A549 treated with dexamethasone at 1 μM for 4 hours (cell line): ENCODE results near the gene SLFN13. TPM values are rescaled to one million over a fixed set of nuclear protein-coding genes. Genes with fewer than 3 reads are reported as not detected.

ENCODE experiments used
- total RNA-seq: library from RNA; stranded (reverse); fragments of 200-300 nt; extraction: Qiagen RNA extraction; gene quantifications from 5 replicates; pipeline ENCODE4 v1.2.3, GENCODE V29; 2022

Gene SLFN13
- total RNA-seq: 2.5 to 4.3 TPM (median 3.7 TPM) in 5 replicates

GRCh38 chr17:35448214-35448898 is at the start of gene SLFN13:
Gene SLFN13 (minus strand): TSS chr17:35448766. CDS start chr17:35445680, 3,086 bp downstream.

GRCh38 chr17:35432176-35433074 is 16.1 kb downstream of the SLFN13 start, which contains the start of gene SLFN12:
Gene SLFN12 (minus strand): TSS chr17:35432500. CDS start chr17:35423028, 9,472 bp downstream.

Other genes with a start within 250 kb of the SLFN13 start
- 2.2 to 4.4 TPM (median 3.0 TPM) in 5 replicates for gene SLFN5, start 205.7 kb downstream of the SLFN13 start, total RNA-seq
- gene SLFN11, start 75.1 kb downstream of the SLFN13 start, total RNA-seq: 4.0 to 6.8 TPM (median 5.9 TPM) in 5 replicates
- gene SLFN12, start 16.3 kb downstream of the SLFN13 start, total RNA-seq: 0.06 TPM in 1 of 5 replicates, not detected in the others
- gene SLFN12L, start 88.9 kb upstream of the SLFN13 start, total RNA-seq: not detected in 5 replicates
- gene SLFN14, start 112.1 kb upstream of the SLFN13 start, total RNA-seq: not detected in 5 replicates
- gene PEX12, start 129.8 kb upstream of the SLFN13 start, total RNA-seq: 7.8 to 9.9 TPM (median 8.7 TPM) in 5 replicates
- 128 to 168 TPM (median 154 TPM) in 5 replicates for gene AP2B1, start 138.6 kb upstream of the SLFN13 start, total RNA-seq